MM.1S (cell line): ENCODE data around the gene GPR52.

Experiments used
- DNase-seq: peaks from one replicate; pipeline ENCODE4 v3.0.0-alpha.2; 2015
- H2AFZ ChIP-seq: fragments of 300-600 bp; sonication (generic); 2 replicates; pipeline ENCODE4 v1.6.0; 2016; ENCODE audit warnings: antibody characterized with exemption, low read length
- H3F3A ChIP-seq: fragments of 300-600 bp; sonication (generic); 2 replicates; pipeline ENCODE4 v1.6.1; 2016; ENCODE audit warnings: mild to moderate bottlenecking, antibody characterized with exemption, low read length, moderate library complexity, mixed read lengths; ENCODE audit not compliant: insufficient read depth
- H3K27ac ChIP-seq: fragments of 300-600 bp; sonication (generic); 2 replicates; pipeline ENCODE4 v1.5.1; 2016; ENCODE audit warnings: mild to moderate bottlenecking, low read length
- H3K27me3 ChIP-seq: fragments of 300-600 bp; sonication (generic); replicated peaks from 2 replicates; pipeline ENCODE4 v1.6.0; 2016; ENCODE audit warnings: low read length; ENCODE audit not compliant: insufficient read depth
- H3K36me3 ChIP-seq: fragments of 300-600 bp; sonication (generic); replicated peaks from 2 replicates; pipeline ENCODE4 v1.6.1; 2016; ENCODE audit warnings: mild to moderate bottlenecking, low read length, mixed read lengths; ENCODE audit not compliant: insufficient read depth
- H3K4me1 ChIP-seq: fragments of 300-600 bp; sonication (generic); 2 replicates; pipeline ENCODE4 v1.6.1; 2016; ENCODE audit warnings: low read length, mixed read lengths
- H3K4me2 ChIP-seq: fragments of 300-600 bp; sonication (generic); 2 replicates; pipeline ENCODE4 v1.6.0; 2016; ENCODE audit warnings: low read depth, low read length
- H3K4me3 ChIP-seq: fragments of 300-600 bp; sonication (generic); 2 replicates; pipeline ENCODE4 v1.5.1; 2016; ENCODE audit warnings: low read length, mixed read lengths
- H3K79me2 ChIP-seq: fragments of 300-600 bp; sonication (generic); 2 replicates; pipeline ENCODE4 v1.6.1; 2016; ENCODE audit warnings: mixed run types, low read length, mixed read lengths
- H3K9ac ChIP-seq: fragments of 300-600 bp; sonication (generic); 2 replicates; pipeline ENCODE4 v1.6.1; 2016; ENCODE audit warnings: low read length, mixed read lengths
- H3K9me2 ChIP-seq: fragments of 300-600 bp; sonication (generic); replicated peaks from 2 replicates; pipeline ENCODE4 v1.6.1; 2016; ENCODE audit warnings: mild to moderate bottlenecking, low read length, mixed read lengths; ENCODE audit not compliant: insufficient read depth
- H3K9me3 ChIP-seq: fragments of 300-600 bp; sonication (generic); replicated peaks from 2 replicates; pipeline ENCODE4 v1.6.1; 2016; ENCODE audit warnings: mild to moderate bottlenecking, low read length, mixed read lengths; ENCODE audit not compliant: insufficient read depth
- H4K20me1 ChIP-seq: fragments of 300-600 bp; sonication (generic); 2 replicates; pipeline ENCODE4 v1.6.1; 2016; ENCODE audit warnings: mild to moderate bottlenecking, low read length, moderate library complexity, mixed read lengths; ENCODE audit not compliant: insufficient read depth
- CTCF ChIP-seq: fragments of 300-600 bp; sonication (generic); IDR thresholded peaks from 2 replicates; pipeline ENCODE4 v1.5.1; 2016; ENCODE audit warnings: antibody characterized with exemption, low read length, mixed read lengths
- EZH2 ChIP-seq: fragments of 300-600 bp; sonication (generic); optimal IDR thresholded peaks from 2 replicates; pipeline ENCODE3; 2017; ENCODE audit warnings: low read depth, mild to moderate bottlenecking, antibody characterized with exemption, low read length, mixed read lengths
- EZH2phosphoT487 ChIP-seq: fragments of 300-600 bp; sonication (generic); IDR thresholded peaks from 2 replicates; pipeline ENCODE4 v1.6.1; 2018; ENCODE audit warnings: antibody characterized with exemption, low read length

Gene GPR52

DNA sequence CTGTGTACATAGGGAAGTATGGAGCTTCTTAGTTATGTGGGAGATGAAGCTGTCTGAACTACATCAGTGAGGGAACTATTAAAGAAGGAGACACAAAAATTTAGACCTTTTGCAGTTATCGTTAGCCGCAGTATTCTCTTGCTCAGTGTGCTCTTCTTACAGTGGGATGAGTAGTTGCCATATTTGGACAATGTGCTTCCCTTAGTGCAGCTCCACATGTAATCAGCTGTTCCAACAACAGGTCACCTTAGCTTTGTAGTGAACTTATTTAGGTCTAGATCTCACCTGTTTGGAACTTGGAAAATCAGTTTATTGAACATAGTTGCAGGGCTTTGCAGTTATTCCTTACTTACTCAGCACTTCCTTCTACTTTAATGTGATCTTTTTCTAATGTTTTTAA lies 18.1 kb downstream of the GPR52 start:
- Histone ChIP-seq H3K9me2 (no peaks in the 10 kb centered on the region), H3K27ac (no peak overlapping the region)

DNA sequence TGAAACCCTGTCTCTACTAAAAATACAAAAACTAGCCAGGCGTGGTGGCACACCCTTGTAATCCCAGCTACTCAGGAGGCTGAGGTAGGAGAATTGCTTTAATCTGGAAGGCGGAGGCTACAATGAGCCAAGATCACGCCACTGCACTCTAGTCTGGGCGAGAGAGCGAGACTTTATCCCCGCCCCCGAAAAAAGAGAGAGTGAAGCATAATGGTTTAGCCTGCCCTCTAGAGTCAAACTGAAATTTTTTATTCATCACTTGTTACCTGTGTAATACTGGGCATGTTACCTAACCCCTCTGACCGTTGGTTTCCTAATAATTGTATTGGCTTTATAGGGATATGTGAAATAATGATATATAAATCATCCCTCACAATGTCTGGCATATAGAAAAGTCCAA lies 18.8 kb downstream of the GPR52 start:
- H3K9me3 ChIP-seq = no peaks in the 10 kb centered on the region

More for the DNA sequence above, 18.1 kb downstream of the GPR52 start:
- Histone ChIP-seq H3K9ac (no peak overlapping the region), H3K27me3 (no peaks in the 10 kb centered on the region), H3K4me1 (no peaks in the 10 kb centered on the region), H3K79me2 (no peaks in the 10 kb centered on the region), H3K4me2 (no peak overlapping the region), H3F3A (no peaks in the 10 kb centered on the region), H3K36me3 (no peaks in the 10 kb centered on the region), H3K4me3 (no peak overlapping the region), H3K9me3 (no peaks in the 10 kb centered on the region), H2AFZ (no peak overlapping the region), H4K20me1 (no peaks in the 10 kb centered on the region)
- no peak for DNase-seq
- TF ChIP-seq EZH2 (no peak), CTCF (no peak), EZH2phosphoT487 (no peak)

GRCh38 chr1:174469052-174469451 lies 21.3 kb downstream of the GPR52 start:
- no peaks in the 10 kb centered on the region for H3K79me2 ChIP-seq
- no peak overlapping the region for H2AFZ ChIP-seq
- H3F3A ChIP-seq = no peaks in the 10 kb centered on the region
- H3K36me3 ChIP-seq = no peaks in the 10 kb centered on the region
- H3K4me3 ChIP-seq = no peak overlapping the region
- TF ChIP-seq CTCF = no peak
- TF ChIP-seq EZH2 = no peak
- TF ChIP-seq EZH2phosphoT487 = no peak
- no peak for DNase-seq
- H3K27me3 ChIP-seq = no peaks in the 10 kb centered on the region
- H3K27ac ChIP-seq = no peak overlapping the region
- no peaks in the 10 kb centered on the region for H3K9me2 ChIP-seq
- no peaks in the 10 kb centered on the region for H3K4me1 ChIP-seq
- no peaks in the 10 kb centered on the region for H4K20me1 ChIP-seq
- no peak overlapping the region for H3K9ac ChIP-seq
- no peaks in the 10 kb centered on the region for H3K9me3 ChIP-seq
- no peak overlapping the region for H3K4me2 ChIP-seq

More for the DNA sequence above, 18.8 kb downstream of the GPR52 start:
- Histone ChIP-seq H3K27me3 (no peaks in the 10 kb centered on the region), H4K20me1 (no peaks in the 10 kb centered on the region), H2AFZ (no peak overlapping the region), H3K4me1 (no peaks in the 10 kb centered on the region), H3K9me2 (no peaks in the 10 kb centered on the region), H3F3A (no peaks in the 10 kb centered on the region), H3K36me3 (no peaks in the 10 kb centered on the region), H3K4me2 (no peak overlapping the region), H3K9ac (no peak overlapping the region), H3K79me2 (no peaks in the 10 kb centered on the region), H3K4me3 (no peak overlapping the region), H3K27ac (no peak overlapping the region)
- DNase-seq = no peak
- no peak for TF ChIP-seq EZH2
- TF ChIP-seq CTCF = no peak
- no peak for TF ChIP-seq EZH2phosphoT487
